Activated T-helper 17 cell treated with anti-CD3 and anti-CD28 coated beads, Interleukin-2, amount 50 U/mL, for 72 hours (primary cell): ENCODE data around the gene FTO. TPM values are rescaled to one million over a fixed set of nuclear protein-coding genes. Genes with fewer than 3 reads are reported as not detected.
A peak's percentile ranks its signal among the peaks of the same experiment; 100 is the strongest.

Experiments used
- ATAC-seq: fragments of 150-1000 bp; cut with Tn5 transposase; replicated peaks from 2 replicates; pipeline ENCODE4 v1.10.0; 2021; ENCODE audit warnings: mild to moderate bottlenecking, moderate library complexity
- H3K27ac Mint-ChIP-seq: one replicate; pipeline ENCODE4 v1.8.0; 2022; ENCODE audit warnings: mixed read lengths
- H3K27me3 Mint-ChIP-seq: one replicate; pipeline ENCODE4 v1.8.0; 2022; ENCODE audit warnings: mixed read lengths
- H3K36me3 Mint-ChIP-seq: one replicate; pipeline ENCODE4 v1.8.0; 2022; ENCODE audit warnings: low read depth, mild to moderate bottlenecking, mixed read lengths
- H3K4me1 Mint-ChIP-seq: one replicate; pipeline ENCODE4 v1.8.0; 2022; ENCODE audit warnings: mixed read lengths
- H3K4me3 Mint-ChIP-seq: one replicate; pipeline ENCODE4 v1.8.0; 2022; ENCODE audit warnings: mild to moderate bottlenecking, mixed read lengths
- H3K9me3 Mint-ChIP-seq: one replicate; pipeline ENCODE4 v1.8.0; 2022; ENCODE audit warnings: mixed read lengths
- total RNA-seq, 2 donors: library from RNA; stranded (reverse); gene quantifications; one replicate each; pipeline ENCODE4 v1.2.3, GENCODE V29; 2022

FTO gene
- total RNA-seq, 2 donors from 2014 or later = 50.0 to 54.1 TPM

DNA sequence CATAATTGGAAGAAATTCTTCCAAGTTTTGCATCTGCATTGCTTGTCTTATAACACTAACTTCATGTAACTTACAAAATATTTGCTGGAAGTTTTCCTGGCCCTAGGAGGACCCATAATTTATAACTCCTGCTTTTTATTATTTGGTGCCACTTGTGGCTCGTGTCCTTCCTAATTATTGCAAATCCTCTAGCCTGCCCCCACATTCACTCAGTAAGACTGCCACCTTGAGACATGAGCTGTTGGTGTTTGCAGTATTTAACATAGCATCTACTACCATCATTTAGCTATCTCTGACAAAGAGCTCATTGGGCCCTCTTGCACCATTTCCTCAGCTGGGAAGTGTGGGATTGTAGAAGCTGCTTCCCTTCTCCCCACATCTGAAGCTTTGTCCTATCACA lies 49.5 kb downstream of the FTO start:
- H3K27ac Mint-ChIP-seq = no peak overlapping the region
- no peaks in the 10 kb centered on the region for H3K27me3 Mint-ChIP-seq
- no peak for ATAC-seq
- H3K4me3 Mint-ChIP-seq = no peak overlapping the region
- no peaks in the 10 kb centered on the region for H3K36me3 Mint-ChIP-seq
- H3K4me1 Mint-ChIP-seq = no peaks in the 10 kb centered on the region
- H3K9me3 Mint-ChIP-seq = no peaks in the 10 kb centered on the region

DNA sequence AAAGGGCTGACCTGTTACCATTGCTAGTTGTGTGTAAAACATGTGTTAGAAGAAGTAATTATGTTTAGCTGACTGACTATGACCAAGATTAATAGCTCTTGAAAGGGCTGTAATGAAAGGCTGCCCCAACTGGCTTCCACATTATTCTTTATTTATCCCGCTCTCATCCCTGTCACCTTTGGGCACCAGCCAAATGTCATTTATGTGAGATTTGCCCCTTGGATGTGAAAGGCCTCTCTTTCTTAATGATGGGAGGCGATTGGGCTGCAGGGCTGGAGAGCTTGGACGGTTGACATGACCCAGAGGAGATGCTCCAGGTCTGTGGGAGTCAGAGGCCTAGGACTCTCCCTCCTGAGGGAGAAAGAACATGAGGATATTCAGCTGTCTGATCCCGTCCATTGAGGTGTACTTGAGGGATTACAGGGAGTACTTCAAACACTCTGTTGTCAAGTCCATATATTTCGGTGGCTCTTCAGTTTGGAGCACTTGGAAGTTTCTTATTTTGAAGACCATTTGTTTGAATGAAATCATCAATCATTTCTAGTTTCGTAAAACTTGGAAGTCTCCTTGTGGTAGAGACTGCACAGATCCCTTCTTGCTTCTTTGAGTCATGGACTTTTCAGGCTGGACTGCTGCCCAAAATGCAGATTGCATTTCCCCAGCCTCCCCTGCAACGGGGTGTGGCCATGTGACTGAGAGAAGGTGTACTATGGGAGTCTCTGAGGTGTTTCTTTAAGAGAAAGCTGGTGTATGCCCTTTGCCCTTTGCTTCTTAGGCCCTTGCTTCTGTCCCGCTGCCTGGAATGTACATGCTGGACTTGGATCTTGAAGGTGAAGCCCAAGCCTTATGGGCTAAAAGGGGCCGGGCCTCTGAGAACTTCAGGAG lies 51.3 kb downstream of the FTO start:
- Mint-ChIP-seq H3K27me3 (no peaks in the 10 kb centered on the region), H3K36me3 (no peaks in the 10 kb centered on the region), H3K4me1 (peaks cover 5% of the 10 kb centered on the region), H3K9me3 (no peaks in the 10 kb centered on the region), H3K27ac (no peak overlapping the region), H3K4me3 (no peak overlapping the region)
- no peak for ATAC-seq

DNA sequence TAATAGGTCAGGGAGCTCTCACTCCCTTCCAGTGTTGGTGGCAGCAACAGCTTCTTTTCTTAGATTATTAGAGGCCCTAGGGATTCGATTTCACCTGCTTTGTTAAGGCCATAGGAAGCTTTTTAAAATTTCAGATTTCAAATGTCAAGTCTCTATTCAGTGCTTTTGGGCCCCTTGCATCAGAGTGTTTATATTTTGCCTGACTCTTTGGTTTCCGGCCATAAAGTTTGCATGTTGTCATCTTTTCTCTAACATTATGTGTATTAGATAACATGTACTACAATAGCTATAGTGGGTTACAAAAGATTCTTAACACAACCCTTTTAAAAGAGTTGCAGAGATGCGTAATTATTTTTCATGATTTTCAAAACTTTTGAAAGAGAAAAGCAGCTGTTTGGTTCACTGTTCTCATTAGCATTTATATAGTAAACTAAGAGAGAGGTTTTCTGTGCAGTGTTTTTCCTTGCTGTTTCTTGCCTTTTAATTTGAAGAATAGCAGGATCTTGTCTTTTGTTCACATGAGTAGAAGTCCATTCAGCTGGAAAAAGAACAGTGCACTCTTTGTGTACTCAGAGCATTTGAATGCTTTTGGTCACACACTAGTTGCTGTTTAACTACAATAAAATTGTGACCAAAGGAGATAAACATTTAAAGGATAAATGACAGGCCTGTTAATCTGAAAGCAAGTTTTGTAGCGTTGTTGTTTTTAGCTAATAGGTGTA lies 52.5 kb downstream of the FTO start:
- no peaks in the 10 kb centered on the region for H3K27me3 Mint-ChIP-seq
- H3K9me3 Mint-ChIP-seq = no peaks in the 10 kb centered on the region
- H3K4me1 Mint-ChIP-seq = peaks cover 5% of the 10 kb centered on the region
- no peak overlapping the region for H3K27ac Mint-ChIP-seq
- no peak overlapping the region for H3K4me3 Mint-ChIP-seq
- ATAC-seq = no peak
- no peaks in the 10 kb centered on the region for H3K36me3 Mint-ChIP-seq

DNA sequence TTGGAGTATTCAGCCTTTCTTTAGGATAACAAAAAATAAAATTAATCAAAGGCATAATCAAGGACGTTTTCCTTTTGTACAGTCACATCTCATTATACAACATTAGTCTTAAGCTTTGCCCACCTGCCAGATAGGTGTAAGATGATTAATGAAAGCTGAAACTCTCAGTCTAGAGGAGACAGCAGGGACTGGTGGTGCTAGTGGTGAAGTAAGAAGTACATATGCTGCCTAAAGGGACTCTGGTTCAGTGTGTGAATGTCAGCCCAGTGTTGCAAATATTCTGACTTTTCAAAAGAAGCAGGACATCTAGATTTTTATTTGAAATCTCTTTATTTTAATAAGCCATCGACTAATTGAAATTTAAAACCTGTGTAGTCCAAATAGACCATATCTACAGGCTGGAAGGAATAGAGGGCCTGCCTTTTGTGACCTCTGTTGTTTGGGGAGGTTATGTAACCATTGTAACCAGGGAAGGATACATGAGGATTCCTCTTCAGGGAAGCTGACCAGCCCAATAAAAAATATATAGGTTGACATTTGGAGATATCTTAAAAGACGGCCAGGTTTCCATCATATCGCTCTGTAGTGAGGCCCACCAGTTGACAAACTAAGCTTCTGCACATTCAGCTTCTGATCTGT lies 54.1 kb downstream of the FTO start:
- Mint-ChIP-seq H3K36me3 (no peaks in the 10 kb centered on the region), H3K4me1 (peaks cover 5% of the 10 kb centered on the region), H3K9me3 (no peaks in the 10 kb centered on the region), H3K4me3 (no peak overlapping the region), H3K27ac (no peak overlapping the region), H3K27me3 (no peaks in the 10 kb centered on the region)
- no peak for ATAC-seq

DNA sequence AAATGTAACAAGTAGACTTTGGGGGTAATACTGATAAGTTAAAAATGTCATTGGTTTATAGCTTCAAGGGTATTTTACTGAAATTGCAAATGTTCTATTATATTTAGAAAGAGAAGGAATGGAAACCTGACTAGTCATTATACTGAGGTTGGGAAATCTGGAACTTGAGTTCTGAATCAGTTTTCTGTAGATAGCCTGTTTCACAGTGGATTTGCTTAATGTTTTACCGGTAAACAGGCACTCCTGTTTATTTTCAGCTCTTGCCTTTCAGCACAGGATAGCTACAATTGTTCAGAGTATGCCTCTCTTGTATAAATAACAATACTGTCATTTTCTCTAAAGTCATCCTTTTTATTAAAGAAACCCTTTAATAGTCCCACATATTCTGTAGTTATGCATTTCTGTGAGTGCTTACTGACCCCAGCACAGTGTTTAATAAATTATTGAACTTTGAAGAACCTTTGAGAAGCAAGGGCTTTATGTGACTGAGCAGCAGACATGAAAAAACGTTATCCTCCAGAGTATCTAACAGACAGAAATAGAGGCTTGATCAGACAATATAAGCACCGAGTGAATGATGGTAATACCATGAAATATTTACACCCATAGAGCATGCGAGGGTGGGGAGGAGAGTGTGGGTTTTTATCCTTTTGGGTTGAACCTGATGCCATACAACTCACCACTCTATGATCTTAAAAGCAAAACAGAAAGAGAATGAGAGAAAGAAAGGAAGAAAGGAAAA lies 58.2 kb downstream of the FTO start:
- no peak overlapping the region for H3K4me3 Mint-ChIP-seq
- H3K36me3 Mint-ChIP-seq = no peaks in the 10 kb centered on the region
- H3K9me3 Mint-ChIP-seq = no peaks in the 10 kb centered on the region
- H3K27me3 Mint-ChIP-seq = no peaks in the 10 kb centered on the region
- H3K4me1 Mint-ChIP-seq = peaks cover 14% of the 10 kb centered on the region
- H3K27ac Mint-ChIP-seq = no peak overlapping the region
- ATAC-seq = no peak

DNA sequence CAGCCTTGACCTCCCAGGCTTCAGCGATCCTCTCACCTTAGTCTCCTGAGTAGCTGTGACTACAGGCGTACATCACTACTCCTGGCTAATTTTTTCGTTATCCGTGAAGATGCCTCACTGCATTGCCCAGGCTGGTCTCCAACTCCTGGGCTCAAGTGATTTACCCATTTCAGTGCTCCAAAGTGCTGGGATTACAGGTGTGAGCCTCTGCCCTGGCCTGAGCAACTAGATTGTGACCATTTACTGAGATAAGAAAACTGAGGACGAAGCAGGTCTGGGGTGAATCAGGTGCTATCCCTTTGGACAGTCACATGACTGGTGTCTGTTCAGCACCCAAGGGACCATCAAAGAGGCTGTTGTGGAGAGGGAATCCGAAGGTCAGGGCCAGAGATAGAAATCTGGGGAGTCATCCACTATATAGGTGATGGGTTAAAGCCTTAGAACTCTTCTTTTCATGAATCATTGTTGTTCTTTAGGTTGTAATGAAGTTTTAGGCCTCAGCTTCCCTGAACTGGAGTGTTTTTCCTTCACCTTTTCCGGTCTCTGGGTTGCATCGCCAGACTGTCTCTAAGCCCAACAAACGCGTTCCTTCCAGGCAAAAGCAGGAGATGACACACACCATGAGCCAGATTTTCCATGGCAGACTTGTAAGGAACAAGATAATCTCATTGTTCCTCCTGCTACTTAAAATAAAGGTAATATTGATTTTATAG lies 62.5 kb downstream of the FTO start:
- H3K27ac Mint-ChIP-seq = no peak overlapping the region
- H3K4me3 Mint-ChIP-seq = no peak overlapping the region
- peaks cover 16% of the 10 kb centered on the region for H3K4me1 Mint-ChIP-seq
- H3K36me3 Mint-ChIP-seq = no peaks in the 10 kb centered on the region
- H3K9me3 Mint-ChIP-seq = no peaks in the 10 kb centered on the region
- no peak for ATAC-seq
- H3K27me3 Mint-ChIP-seq = no peaks in the 10 kb centered on the region

DNA sequence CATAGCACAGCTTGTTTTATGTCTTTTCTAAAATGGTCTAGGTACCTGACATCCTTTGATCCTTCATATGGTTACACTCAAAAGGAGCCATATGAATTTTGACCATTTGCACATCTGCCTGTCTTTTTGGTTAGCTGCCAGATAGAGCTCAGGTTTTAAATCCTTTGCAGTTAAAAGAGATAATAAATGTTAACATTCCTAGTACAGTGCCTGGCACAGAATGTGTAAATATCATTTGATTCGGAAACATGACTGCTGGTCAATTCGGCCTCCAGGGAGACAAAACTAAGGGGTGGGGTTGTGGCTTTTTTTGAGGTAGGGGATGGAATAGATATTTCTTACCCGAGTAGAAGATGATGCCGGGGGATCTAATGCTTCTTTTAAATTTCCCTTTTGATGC lies 64.2 kb downstream of the FTO start:
- peaks cover 16% of the 10 kb centered on the region for H3K4me1 Mint-ChIP-seq
- H3K27me3 Mint-ChIP-seq = no peaks in the 10 kb centered on the region
- no peak overlapping the region for H3K27ac Mint-ChIP-seq
- H3K36me3 Mint-ChIP-seq = no peaks in the 10 kb centered on the region
- no peaks in the 10 kb centered on the region for H3K9me3 Mint-ChIP-seq
- ATAC-seq = no peak
- H3K4me3 Mint-ChIP-seq = no peak overlapping the region

DNA sequence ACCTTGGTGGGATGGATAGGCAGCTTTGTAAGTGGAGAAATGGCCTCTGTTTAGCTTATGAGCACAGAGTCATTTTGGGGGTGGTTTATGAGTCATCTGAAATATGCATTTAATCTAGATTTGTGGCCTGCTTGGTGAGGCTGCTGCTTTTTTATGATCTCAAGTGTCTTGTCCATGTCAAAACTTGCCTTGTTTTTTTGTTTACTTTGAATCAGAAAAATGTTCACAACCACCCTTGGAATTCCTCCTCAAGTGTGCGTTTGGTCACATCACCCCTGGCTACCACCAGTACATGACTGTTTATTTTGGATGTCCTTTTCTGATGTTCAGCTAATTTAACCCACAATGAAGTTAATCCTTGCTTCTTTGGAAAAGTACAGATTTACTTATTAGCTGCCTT lies 64.6 kb downstream of the FTO start:
- H3K4me3 Mint-ChIP-seq = no peak overlapping the region
- H3K27ac Mint-ChIP-seq = no peak overlapping the region
- H3K27me3 Mint-ChIP-seq = no peaks in the 10 kb centered on the region
- H3K9me3 Mint-ChIP-seq = no peaks in the 10 kb centered on the region
- peak; percentile 89 for ATAC-seq
- peaks cover 14% of the 10 kb centered on the region for H3K4me1 Mint-ChIP-seq
- H3K36me3 Mint-ChIP-seq = no peaks in the 10 kb centered on the region

DNA sequence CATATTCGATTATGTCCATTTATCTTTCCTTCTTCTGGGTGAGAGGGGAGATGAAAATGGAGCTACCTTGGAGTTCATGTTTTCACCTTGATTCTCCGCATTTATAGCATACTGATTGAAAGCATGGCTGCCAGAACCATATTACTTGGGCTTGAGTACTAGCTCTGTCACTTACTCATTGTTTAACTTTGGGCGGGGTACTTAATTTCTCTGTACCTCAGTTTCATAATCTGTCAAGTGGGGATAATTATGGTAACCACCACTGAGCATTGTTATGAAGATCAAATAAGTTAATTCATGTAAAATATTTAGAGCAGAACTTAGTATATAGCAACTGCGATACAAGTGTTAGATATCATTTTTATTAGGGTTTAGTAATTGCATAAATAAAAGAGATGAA lies 65.2 kb downstream of the FTO start:
- H3K4me3 Mint-ChIP-seq = no peak overlapping the region
- no peak overlapping the region for H3K27ac Mint-ChIP-seq
- no peaks in the 10 kb centered on the region for H3K27me3 Mint-ChIP-seq
- no peak for ATAC-seq
- H3K4me1 Mint-ChIP-seq = peaks cover 9% of the 10 kb centered on the region
- H3K36me3 Mint-ChIP-seq = no peaks in the 10 kb centered on the region
- no peaks in the 10 kb centered on the region for H3K9me3 Mint-ChIP-seq

DNA sequence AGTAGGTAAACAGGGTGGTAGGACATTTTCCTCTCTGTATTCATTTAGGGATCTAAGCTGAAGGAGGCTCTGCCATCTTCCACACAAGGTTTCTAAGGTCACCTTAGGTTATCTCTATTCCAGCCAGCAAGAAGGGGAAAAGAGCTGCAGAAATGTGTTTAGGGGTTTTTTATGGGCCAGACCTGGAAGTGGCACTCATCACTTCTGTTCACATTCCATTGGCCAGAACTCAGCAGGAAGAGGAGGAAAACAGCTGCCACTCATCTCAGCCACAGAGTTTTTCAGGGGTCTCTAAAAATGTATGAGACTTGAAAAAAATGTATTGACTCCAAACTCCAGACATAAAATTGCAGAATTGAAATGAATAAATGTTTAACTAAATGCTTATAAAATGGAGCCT lies 65.8 kb downstream of the FTO start:
- no peak overlapping the region for H3K4me3 Mint-ChIP-seq
- no peak overlapping the region for H3K27ac Mint-ChIP-seq
- H3K36me3 Mint-ChIP-seq = no peaks in the 10 kb centered on the region
- no peaks in the 10 kb centered on the region for H3K9me3 Mint-ChIP-seq
- ATAC-seq = no peak
- H3K4me1 Mint-ChIP-seq = peaks cover 7% of the 10 kb centered on the region
- H3K27me3 Mint-ChIP-seq = no peaks in the 10 kb centered on the region

DNA sequence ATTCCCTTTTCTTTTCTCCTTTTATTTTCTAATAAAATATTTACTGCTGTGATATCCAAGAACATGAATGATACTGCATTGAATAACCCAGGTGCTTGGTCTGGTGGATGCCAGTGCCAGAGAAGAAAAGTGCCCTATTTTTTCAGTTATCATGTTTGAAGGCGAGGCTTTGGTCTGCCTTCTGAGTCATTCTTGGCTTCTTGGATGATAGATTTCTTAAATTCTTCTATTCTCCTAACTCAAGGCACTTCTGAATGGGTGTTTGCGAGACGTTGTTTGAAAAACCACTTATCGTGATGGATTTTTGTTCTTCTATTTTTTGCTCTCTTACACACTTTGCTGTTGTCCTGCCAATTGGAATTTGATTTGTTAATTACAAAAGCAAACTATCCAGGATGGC lies 66.7 kb downstream of the FTO start:
- Mint-ChIP-seq H3K27me3 (no peaks in the 10 kb centered on the region), H3K9me3 (no peaks in the 10 kb centered on the region), H3K36me3 (no peaks in the 10 kb centered on the region), H3K27ac (no peak overlapping the region), H3K4me1 (peaks cover 11% of the 10 kb centered on the region), H3K4me3 (no peak overlapping the region)
- ATAC-seq = no peak

DNA sequence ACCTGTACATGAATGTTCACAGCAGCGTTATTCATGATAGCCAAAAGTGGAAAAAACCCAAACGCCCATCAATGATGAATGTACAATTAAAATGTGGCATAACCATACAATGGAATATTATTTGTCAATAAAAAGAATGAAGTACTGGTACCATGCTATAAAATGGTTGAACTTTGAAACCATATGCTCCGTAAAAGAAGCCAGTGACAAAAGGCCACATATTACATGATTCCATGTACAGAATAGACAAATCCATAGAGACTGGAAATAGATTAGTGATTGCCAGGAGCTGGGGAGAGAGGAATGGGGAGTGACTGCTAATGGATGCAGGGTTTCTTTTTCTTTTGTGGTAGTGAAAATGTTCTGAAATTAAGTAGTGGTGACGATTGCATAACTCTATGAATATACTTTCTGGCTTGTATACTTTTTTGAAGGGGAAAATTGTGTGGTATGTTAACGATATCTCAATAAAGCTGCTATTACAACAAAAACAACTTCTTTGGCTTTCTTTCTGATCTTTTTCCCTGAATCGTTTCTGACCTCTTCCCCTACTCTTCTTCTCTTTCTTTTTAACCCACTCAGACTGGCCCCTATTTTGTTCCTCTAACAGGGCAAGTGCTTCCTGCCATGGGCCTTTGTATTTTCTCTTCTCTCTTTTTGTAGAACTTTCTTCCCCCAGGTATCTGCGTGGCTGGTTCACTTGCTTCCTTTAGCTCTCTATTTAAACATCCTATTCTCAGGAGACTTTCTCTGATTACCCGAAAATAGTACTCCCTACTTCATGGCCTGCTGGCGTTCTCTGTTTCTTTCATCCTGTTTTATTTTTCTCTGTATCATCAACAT lies 67.9 kb downstream of the FTO start:
- H3K36me3 Mint-ChIP-seq = no peaks in the 10 kb centered on the region
- no peak for ATAC-seq
- H3K4me3 Mint-ChIP-seq = no peak overlapping the region
- H3K9me3 Mint-ChIP-seq = no peaks in the 10 kb centered on the region
- no peak overlapping the region for H3K27ac Mint-ChIP-seq
- no peaks in the 10 kb centered on the region for H3K27me3 Mint-ChIP-seq
- H3K4me1 Mint-ChIP-seq = peaks cover 16% of the 10 kb centered on the region

DNA sequence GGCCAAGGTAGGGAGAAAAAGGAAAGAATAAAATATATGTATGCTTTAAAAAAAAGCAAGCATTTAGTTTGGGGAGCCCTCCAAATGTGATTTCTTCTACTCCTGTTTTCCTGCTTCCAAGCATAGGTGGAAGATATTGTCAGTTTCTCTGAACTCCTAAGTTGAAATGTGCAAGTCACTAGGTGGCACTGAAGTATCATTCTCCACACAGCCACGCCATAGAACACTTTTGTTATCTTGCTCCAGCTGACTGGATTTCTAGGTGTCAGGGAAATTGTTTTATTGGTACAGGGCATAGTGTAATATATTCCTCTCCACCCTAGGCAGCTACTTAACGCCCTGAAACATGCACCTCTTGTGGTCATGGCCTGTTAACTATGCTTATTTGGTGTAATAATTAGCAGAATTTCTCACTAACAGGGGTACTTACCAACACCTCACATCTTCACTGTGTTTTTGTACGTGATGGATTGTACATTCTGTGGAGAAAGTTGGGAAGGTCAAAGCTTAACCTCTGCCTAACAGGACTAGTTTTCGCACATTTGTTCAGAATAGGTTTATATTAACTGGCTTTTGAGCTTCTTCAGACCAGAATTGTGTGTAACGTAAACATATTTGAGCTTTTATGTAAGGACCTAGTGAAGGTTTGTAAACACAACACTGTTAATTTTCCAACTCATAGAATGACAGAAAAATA lies 69.3 kb downstream of the FTO start:
- Mint-ChIP-seq H3K27ac (no peak overlapping the region), H3K4me3 (no peak overlapping the region), H3K36me3 (no peaks in the 10 kb centered on the region), H3K9me3 (no peaks in the 10 kb centered on the region), H3K27me3 (no peaks in the 10 kb centered on the region), H3K4me1 (peaks cover 12% of the 10 kb centered on the region)
- ATAC-seq = no peak
